ENCODE measurements around the gene EXT2. TPM values are rescaled to one million over a fixed set of nuclear protein-coding genes. Genes with fewer than 3 reads are reported as not detected.

Gene EXT2
- total and polyA plus RNA-seq, 2 of the 13 experiments (the other 11 are each of a cell fraction or from before 2014, with no cell fraction given): 61.5 to 68.7 TPM

DNA sequence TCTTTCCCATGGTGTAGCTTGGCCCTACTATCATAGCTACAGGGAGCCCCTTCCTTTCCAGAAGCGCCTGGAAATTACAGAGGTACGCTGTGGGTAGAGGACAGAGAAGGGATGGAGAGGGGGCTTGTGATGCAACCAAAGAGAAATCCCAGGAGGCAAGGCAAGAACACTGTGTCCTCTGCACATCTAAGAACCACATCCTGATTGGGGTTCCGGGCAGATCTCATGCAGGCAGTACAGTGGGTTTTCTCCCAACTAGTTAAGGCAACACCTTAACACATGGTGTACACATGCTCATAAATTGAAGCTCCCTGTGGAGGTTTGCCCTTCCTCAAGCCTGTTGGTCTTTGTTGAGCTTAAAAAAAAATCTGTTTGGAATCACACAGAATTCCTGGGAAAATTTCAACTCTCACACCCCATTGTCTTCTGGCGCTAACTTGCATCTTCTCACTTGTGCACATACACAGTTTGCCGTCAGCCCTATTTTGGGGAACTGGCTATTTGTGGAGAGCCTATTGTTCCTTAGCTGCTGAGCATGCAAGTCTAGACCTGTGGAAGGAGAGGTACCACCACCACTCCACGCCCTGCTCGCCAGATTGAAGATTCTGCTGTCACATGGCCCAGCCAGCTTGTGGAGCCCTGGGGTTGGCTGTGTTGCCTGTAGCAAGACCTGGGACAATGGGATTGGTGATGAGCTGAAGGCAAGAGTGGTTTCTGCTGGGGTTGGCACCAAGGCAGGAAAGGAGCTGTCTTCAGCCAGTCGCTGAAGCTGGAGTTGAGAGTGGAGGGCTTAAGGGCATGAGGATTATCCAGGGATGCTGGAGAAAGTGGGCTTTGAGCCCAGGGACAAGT, 162.1 kb downstream of the EXT2 start:
- no peak for FAIRE-seq
- 94% methylated on average over 8 of the region's 8 CpGs for WGBS (ENCODE audit: low lambda C conversion rate)
- Histone ChIP-seq H3K27ac (ENCODE audit: extremely low read length, insufficient read depth, low read length) (no peak overlapping the region), H3K36me3 (replicated peaks in 1 of 2; ENCODE audit: control insufficient read depth in 1 of 2, insufficient read depth in 2 of 2, low read length in 2 of 2) (no peaks in the 10 kb centered on the region), H3K27me3 (ENCODE audit: control insufficient read depth in 1 of 2, insufficient read depth in 2 of 2, low read length in 2 of 2) (no peaks in the 10 kb centered on the region; a peak in 1 of 5 replicates), H3K4me2 (ENCODE audit: low read depth, low read length) (no peak overlapping the region; the same call in 1 of the 2 replicates), H2AFZ (ENCODE audit: low read length) (no peak overlapping the region), H3K4me3 (replicated peaks in 1 of 3; ENCODE audit: insufficient read depth in 1 of 3, low read depth in 2 of 3, low read length in 3 of 3) (no peak overlapping the region), H3K9ac (ENCODE audit: insufficient read depth, low read depth, low read length) (no peak overlapping the region), H3K79me2 (ENCODE audit: insufficient read depth, low read length) (no peaks in the 10 kb centered on the region), H3K9me3 (ENCODE audit: low read length) (no peaks in the 10 kb centered on the region), H3K4me1 (ENCODE audit: insufficient read depth, low read length) (peaks cover 41% of the 10 kb centered on the region), H4K20me1 (ENCODE audit: insufficient read depth, low read length) (no peaks in the 10 kb centered on the region)
- ChIA-PET POLR2A (no interaction called here), CTCF (ENCODE audit: low intra/inter-chr PET ratio, low total read pairs) (no interaction called here)
- in situ Hi-C loops (cut with HindIII; ENCODE audit: extremely low pct_ligation_motif_present, low pct_unique_long_range_greater_than_20kb): no loop called here
- no peak for DNase-seq (ENCODE audit: low spot score)
- BruUV-seq (replicated peaks): no TSS peak
- ATAC-seq: no peak
- intact Hi-C loops (cut with micrococcal nuclease; ENCODE audit: unreplicated experiment): no loop called here
- TF ChIP-seq XBP1 (CRISPR knock-in tag; IDR thresholded peaks at IDR 0.05) (no peak), ZNF672 (CRISPR knock-in tag; IDR thresholded peaks at IDR 0.05) (no peak), CAMTA2 (CRISPR knock-in tag; IDR thresholded peaks at IDR 0.05; ENCODE audit: borderline replicate concordance) (no peak), ZFP90 (CRISPR knock-in tag; IDR thresholded peaks at IDR 0.05; ENCODE audit: borderline replicate concordance) (no peak), ARNT (IDR thresholded peaks at IDR 0.05) (no peak), GTF2F1 (IDR thresholded peaks at IDR 0.05; ENCODE audit: low read length) (no peak), PITX1 (CRISPR knock-in tag; IDR thresholded peaks at IDR 0.05) (no peak), ZBTB8A (CRISPR knock-in tag; IDR thresholded peaks at IDR 0.05; ENCODE audit: borderline replicate concordance, low read depth) (no peak), MBD4 (IDR thresholded peaks at IDR 0.05; ENCODE audit: borderline replicate concordance, low read length) (no peak), ZNF850 (CRISPR knock-in tag; conservative IDR thresholded peaks at IDR 0.05) (no peak)
- TF ChIP-seq, protein P1, sequence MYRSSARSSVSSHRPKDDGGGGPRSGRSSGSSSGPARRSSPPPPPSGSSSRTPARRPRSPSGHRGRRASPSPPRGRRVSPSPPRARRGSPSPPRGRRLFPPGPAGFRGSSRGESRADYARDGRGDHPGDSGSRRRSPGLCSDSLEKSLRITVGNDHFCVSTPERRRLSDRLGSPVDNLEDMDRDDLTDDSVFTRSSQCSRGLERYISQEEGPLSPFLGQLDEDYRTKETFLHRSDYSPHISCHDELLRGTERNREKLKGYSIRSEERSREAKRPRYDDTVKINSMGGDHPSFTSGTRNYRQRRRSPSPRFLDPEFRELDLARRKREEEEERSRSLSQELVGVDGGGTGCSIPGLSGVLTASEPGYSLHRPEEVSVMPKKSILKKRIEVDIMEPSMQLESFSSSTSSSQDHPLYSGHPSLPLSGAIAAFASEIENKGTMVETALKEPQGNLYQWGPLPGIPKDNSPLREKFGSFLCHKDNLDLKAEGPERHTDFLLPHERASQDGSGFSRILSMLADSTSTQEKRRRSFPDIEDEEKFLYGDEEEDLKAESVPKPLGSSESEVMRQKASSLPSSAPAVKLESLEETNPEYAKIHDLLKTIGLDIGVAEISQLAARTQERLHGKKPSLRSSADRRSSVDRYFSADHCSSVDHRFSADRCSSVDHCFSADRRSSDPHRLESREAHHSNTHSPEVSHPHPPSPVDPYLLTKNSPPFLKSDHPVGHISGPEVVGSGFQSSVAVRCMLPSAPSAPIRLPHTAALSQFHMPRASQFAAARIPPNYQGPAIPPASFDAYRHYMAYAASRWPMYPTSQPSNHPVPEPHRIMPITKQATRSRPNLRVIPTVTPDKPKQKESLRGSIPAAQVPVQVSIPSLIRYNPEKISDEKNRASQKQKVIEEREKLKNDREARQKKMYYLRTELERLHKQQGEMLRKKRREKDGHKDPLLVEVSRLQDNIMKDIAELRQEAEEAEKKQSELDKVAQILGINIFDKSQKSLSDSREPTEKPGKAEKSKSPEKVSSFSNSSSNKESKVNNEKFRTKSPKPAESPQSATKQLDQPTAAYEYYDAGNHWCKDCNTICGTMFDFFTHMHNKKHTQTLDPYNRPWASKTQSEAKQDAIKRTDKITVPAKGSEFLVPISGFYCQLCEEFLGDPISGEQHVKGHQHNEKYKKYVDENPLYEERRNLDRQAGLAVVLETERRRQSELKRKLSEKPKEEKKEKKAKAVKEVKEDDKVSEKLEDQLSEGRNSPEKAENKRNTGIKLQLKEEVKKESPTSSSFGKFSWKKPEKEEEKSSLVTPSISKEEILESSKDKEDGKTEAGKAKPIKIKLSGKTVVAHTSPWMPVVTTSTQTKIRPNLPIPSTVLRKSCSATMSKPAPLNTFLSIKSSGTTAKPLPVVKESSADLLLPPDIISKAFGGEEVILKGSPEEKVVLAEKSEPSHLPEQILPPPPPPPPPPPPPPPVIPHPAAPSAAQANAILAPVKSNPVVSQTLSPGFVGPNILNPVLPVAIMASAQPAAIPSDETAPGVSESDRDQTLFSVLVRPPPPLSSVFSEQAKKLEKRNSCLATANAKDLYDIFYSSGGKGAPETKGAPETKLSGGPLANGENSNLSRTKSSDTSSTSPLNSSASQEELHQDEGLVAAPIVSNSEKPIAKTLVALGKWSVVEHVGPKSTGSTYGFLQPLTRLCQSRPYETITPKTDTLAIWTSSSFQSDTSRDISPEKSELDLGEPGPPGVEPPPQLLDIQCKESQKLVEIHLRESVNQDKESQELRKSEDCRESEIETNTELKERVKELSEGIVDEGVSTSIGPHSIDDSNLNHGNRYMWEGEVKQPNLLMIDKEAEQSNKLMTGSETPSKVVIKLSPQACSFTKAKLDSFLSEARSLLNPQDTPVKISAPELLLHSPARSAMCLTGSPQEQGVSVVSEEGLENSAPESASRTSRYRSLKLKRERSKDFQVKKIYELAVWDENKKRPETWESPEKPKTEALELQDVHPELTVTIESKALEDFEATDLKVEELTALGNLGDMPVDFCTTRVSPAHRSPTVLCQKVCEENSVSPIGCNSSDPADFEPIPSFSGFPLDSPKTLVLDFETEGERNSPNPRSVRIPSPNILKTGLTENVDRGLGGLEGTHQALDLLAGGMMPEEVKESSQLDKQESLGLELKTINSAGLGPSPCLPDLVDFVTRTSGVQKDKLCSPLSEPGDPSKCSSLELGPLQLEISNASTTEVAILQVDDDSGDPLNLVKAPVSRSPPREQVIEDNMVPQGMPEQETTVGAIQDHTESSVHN (CRISPR knock-in tag; IDR thresholded peaks at IDR 0.05): no peak
- TF ChIP-seq, protein P2, sequence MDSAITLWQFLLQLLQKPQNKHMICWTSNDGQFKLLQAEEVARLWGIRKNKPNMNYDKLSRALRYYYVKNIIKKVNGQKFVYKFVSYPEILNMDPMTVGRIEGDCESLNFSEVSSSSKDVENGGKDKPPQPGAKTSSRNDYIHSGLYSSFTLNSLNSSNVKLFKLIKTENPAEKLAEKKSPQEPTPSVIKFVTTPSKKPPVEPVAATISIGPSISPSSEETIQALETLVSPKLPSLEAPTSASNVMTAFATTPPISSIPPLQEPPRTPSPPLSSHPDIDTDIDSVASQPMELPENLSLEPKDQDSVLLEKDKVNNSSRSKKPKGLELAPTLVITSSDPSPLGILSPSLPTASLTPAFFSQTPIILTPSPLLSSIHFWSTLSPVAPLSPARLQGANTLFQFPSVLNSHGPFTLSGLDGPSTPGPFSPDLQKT (CRISPR knock-in tag; IDR thresholded peaks at IDR 0.05; ENCODE audit: borderline replicate concordance): no peak
- TF ChIP-seq, protein P3, sequence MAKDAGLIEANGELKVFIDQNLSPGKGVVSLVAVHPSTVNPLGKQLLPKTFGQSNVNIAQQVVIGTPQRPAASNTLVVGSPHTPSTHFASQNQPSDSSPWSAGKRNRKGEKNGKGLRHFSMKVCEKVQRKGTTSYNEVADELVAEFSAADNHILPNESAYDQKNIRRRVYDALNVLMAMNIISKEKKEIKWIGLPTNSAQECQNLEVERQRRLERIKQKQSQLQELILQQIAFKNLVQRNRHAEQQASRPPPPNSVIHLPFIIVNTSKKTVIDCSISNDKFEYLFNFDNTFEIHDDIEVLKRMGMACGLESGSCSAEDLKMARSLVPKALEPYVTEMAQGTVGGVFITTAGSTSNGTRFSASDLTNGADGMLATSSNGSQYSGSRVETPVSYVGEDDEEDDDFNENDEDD (CRISPR knock-in tag; IDR thresholded peaks at IDR 0.05; ENCODE audit: borderline replicate concordance): no peak
- TF ChIP-seq, protein P4, sequence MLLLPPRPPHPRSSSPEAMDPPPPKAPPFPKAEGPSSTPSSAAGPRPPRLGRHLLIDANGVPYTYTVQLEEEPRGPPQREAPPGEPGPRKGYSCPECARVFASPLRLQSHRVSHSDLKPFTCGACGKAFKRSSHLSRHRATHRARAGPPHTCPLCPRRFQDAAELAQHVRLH (CRISPR knock-in tag; IDR thresholded peaks at IDR 0.05; ENCODE audit: borderline replicate concordance, low read depth): no peak
